ENCODE measurements around the gene CHD5. TPM values are rescaled to one million over a fixed set of nuclear protein-coding genes. Genes with fewer than 3 reads are reported as not detected.
A peak's percentile ranks its signal among the peaks of the same experiment; 100 is the strongest.

Gene CHD5
- total RNA-seq, 2 donors from 2014 or later = under 0.01 to 2.1 TPM

DNA sequence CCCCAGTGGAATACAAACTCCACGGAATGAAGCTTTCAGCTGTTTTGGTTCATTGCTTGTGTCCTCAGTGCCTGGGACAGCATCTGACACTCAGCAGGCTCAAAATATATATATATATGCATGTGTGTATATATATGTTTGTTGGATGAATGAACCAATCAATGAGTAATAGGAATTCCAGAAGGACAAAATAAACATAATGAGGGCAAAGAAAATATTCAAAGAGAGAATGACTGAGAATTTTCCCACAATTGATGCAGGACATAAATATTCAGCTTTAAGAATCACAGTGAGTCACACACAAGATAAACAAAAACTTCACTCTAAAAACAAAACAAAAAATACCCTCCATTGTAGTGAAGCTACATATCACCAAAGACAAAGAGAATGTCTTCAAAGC is 64.0 kb downstream of the CHD5 start:
- Histone ChIP-seq H3K9me3 (peaks cover 0 to 3% (median 0%) of the 10 kb centered on the region in 3 donors), H3K4me3 (no peak overlapping the region), H3K27ac (no peak overlapping the region), H3K4me1 (no peaks in the 10 kb centered on the region), H3K36me3 (replicated peaks in 1 of 2; ENCODE audit: insufficient read depth in 1 of 2, low read depth in 2 of 2) (no peaks in the 10 kb centered on the region), H3K27me3 (no peaks in the 10 kb centered on the region)
- TF ChIP-seq POLR2A (IDR thresholded peaks at IDR 0.05) = no peak
- TF ChIP-seq CTCF (IDR thresholded peaks at IDR 0.05) = no peak
- intact Hi-C loops (cut with DNase I) = no loop called here
- DNase-seq = no peak
- no peak for ATAC-seq
- 42 to 68% methylated on average over 1 of the region's 1 CpG for WGBS, 2 donors

DNA sequence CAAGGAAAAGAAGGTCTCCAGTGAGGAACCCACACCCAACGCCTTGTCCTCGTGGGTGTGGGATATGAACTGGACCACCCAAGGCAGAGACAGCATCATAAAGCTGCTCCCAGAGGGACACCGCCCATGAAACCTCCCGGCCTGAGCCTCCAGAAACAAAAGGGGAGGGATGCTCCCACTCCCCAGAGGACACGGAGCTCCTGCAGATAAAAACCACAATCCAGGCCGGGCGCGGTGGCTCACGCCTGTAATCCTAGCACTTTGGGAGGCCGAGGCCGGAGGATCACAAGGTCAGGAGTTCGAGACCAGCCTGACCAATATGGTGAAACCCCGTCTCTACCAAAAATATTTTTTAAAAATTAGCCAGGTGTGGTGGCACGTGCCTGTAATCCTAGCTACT is 66.4 kb downstream of the CHD5 start:
- Histone ChIP-seq H3K4me1 (no peaks in the 10 kb centered on the region), H3K27ac (no peak overlapping the region), H3K36me3 (replicated peaks in 1 of 2; ENCODE audit: insufficient read depth in 1 of 2, low read depth in 2 of 2) (no peaks in the 10 kb centered on the region), H3K4me3 (no peak overlapping the region), H3K27me3 (no peaks in the 10 kb centered on the region), H3K9me3 (peaks cover 0 to 3% (median 0%) of the 10 kb centered on the region in 3 donors)
- TF ChIP-seq CTCF (IDR thresholded peaks at IDR 0.05) = no peak
- TF ChIP-seq POLR2A (IDR thresholded peaks at IDR 0.05) = no peak
- DNase-seq (no peak), ATAC-seq (no peak)
- intact Hi-C loops (cut with DNase I) = no loop called here
- 79 to 90% methylated on average over 9 to 14 of the region's 14 CpGs for WGBS, 2 donors

GRCh38 chr1:6113116-6113515 is 67.0 kb downstream of the CHD5 start:
- Histone ChIP-seq H3K4me3 (no peak overlapping the region), H3K9me3 (peaks cover 0 to 3% (median 0%) of the 10 kb centered on the region in 3 donors), H3K27ac (no peak overlapping the region), H3K27me3 (no peaks in the 10 kb centered on the region), H3K4me1 (no peaks in the 10 kb centered on the region), H3K36me3 (replicated peaks in 1 of 2; ENCODE audit: insufficient read depth in 1 of 2, low read depth in 2 of 2) (no peaks in the 10 kb centered on the region)
- intact Hi-C loops (cut with DNase I) = no loop called here
- WGBS, 2 donors = 63 to 64% methylated on average over 10 of the region's 10 CpGs
- DNase-seq (peak in 1 of 4 donors; percentile 4), ATAC-seq (no peak)
- TF ChIP-seq POLR2A (IDR thresholded peaks at IDR 0.05) (no peak), CTCF (IDR thresholded peaks at IDR 0.05) (no peak)

- TF ChIP-seq CTCF (IDR thresholded peaks at IDR 0.05) = no peak
- no peak for TF ChIP-seq POLR2A (IDR thresholded peaks at IDR 0.05)
- peak in 1 of 4 donors; percentile 5 for DNase-seq
- H3K4me3 ChIP-seq = no peak overlapping the region
- ATAC-seq = no peak
- 45 to 55% methylated on average over 3 to 5 of the region's 5 CpGs for WGBS, 2 donors
- no peaks in the 10 kb centered on the region for H3K4me1 ChIP-seq
- no peaks in the 10 kb centered on the region for H3K36me3 ChIP-seq (replicated peaks in 1 of 2; ENCODE audit: insufficient read depth in 1 of 2, low read depth in 2 of 2)
- no peak overlapping the region for H3K27ac ChIP-seq
- intact Hi-C loops (cut with DNase I) = no loop called here
- H3K27me3 ChIP-seq = no peaks in the 10 kb centered on the region
- peaks cover 0 to 1% (median 0%) of the 10 kb centered on the region in 3 donors for H3K9me3 ChIP-seq
Measured at GRCh38 chr1:6112690-6113005, 67.5 kb downstream of the CHD5 start.

- intact Hi-C loops (cut with DNase I) = no loop called here
- no peaks in the 10 kb centered on the region for H3K9me3 ChIP-seq
- H3K4me1 ChIP-seq = no peaks in the 10 kb centered on the region
- no peaks in the 10 kb centered on the region for H3K27me3 ChIP-seq
- ATAC-seq (no peak), DNase-seq (no peak)
- H3K36me3 ChIP-seq (replicated peaks in 1 of 2; ENCODE audit: insufficient read depth in 1 of 2, low read depth in 2 of 2) = no peaks in the 10 kb centered on the region
- H3K4me3 ChIP-seq = no peak overlapping the region
- H3K27ac ChIP-seq = no peak overlapping the region
- TF ChIP-seq POLR2A (IDR thresholded peaks at IDR 0.05) (no peak), CTCF (IDR thresholded peaks at IDR 0.05) (no peak)
- 74 to 75% methylated on average over 10 to 13 of the region's 13 CpGs for WGBS, 2 donors
Measured at GRCh38 chr1:6111991-6112689, 68.0 kb downstream of the CHD5 start.
